GM18507 (cell line): ENCODE measurements around the gene CAMK4.

ENCODE experiments used
- DNase-seq: peaks from one replicate; pipeline ENCODE4 v3.0.0; 2011; ENCODE audit warnings: low read depth; ENCODE audit not compliant: insufficient read length; ENCODE audit errors: extremely low spot score
- FAIRE-seq: peaks from 2 replicates; lab custom pipeline; 2011; peaks lifted over from hg19 to GRCh38; lab: Jason Lieb, UNC

Gene CAMK4

DNA sequence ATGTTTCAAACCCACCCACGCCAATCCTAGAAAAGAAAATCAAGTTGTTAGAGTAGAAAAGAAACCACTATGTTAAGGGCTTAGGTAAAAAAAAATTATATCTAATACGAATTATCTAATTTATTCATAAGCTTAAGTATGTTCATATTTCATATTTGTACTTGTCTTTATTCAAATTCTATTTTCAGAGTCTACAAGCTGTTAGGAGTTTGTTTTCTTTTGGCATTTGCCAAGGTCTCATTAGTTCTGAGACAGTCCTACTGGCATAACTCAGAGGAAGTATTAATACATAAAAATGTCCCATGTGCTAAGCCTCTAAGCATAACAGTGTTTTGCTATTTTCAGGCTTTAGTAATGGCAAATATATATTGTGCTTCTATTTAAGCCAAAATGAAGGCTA, 230.6 kb downstream of the CAMK4 start:
- FAIRE-seq: no peak

GRCh38 chr5:111461255-111461671, 237.1 kb downstream of the CAMK4 start:
- FAIRE-seq: no peak
- no peak for DNase-seq

More for the DNA sequence above, 230.6 kb downstream of the CAMK4 start:
- no peak for DNase-seq

DNA sequence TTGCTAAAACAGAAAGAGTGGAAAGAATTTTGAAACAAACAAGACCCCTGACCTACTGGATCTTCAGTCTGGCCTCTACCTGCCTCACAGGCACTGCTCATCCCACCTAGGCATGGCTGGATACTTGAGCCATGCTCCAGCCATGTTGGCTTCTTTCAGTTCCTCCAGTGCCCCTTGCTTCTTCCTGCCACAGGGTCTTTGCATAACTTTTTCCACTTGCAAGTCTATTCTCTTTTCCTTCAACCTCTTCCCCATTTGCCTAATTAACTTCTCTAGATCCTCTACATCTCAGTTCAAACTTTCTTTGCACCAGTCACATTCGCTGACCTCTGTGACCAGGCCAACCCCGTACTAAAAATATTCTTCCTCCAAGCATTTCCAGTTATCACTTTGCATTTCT, 237.8 kb downstream of the CAMK4 start:
- FAIRE-seq (no peak), DNase-seq (no peak)

DNA sequence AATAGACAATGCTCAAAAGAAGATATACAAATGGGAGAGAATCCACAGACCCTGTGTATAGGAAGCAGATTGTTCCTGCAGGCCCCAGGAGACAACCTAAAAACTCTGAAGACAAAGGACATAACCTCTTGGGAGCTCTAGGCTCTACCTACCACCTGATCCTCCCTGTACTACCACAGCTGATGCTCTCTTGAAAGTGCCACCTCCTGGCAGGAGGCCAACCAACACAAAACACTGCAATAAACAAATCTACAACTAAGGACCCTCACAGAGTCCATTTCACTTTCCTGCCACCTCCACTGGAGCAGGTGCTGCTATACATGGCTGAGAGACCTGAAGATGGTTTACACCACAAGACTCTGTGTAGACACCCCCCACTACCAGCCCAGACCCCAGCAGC, 239.1 kb downstream of the CAMK4 start:
- DNase-seq: no peak
- FAIRE-seq: no peak

GRCh38 chr5:111469293-111469896, 245.2 kb downstream of the CAMK4 start:
- FAIRE-seq (peak; percentile 29), DNase-seq (no peak)

GRCh38 chr5:111469903-111470302, 245.7 kb downstream of the CAMK4 start:
- FAIRE-seq (no peak), DNase-seq (no peak)

DNA sequence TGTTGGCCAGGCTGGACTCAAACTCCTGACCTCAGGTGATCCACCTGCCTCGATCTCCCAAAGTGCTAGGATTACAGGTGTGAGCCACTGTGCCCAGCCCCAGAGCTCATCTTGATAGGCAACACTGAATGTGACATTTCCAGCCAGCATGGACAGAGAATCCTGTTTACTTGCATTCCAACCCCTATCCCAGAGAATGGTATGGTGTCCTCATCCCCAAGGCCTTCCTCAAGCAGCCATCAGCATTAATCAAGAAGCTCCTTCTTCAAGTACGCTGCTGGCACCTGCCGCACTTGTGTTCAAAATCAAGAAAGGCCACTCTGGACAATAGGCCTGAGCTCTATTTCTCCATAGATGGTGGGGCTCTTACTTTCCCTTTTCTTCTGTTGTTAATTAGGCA, 247.9 kb downstream of the CAMK4 start:
- FAIRE-seq: peak; percentile 15

GRCh38 chr5:111472579-111472978, 248.4 kb downstream of the CAMK4 start:
- FAIRE-seq: peak; percentile 68
- no peak for DNase-seq

More for the DNA sequence above, 247.9 kb downstream of the CAMK4 start:
- DNase-seq: no peak

DNA sequence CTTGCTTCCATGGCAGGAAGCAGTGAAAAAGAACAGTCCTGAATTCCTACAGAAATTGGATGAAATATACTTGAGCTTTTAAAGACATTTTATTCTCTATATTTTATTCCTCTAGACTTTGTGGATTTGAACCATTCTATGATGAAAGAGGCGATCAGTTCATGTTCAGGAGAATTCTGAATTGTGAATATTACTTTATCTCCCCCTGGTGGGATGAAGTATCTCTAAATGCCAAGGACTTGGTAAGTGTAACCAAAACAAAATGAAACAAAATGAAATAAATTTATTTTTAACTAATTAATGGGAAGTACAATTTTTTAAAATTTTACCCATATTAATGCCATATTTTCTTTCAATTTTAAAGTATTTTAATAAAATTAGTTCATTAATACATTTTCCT, 254.1 kb downstream of the CAMK4 start:
- DNase-seq: no peak
- FAIRE-seq: no peak

DNA sequence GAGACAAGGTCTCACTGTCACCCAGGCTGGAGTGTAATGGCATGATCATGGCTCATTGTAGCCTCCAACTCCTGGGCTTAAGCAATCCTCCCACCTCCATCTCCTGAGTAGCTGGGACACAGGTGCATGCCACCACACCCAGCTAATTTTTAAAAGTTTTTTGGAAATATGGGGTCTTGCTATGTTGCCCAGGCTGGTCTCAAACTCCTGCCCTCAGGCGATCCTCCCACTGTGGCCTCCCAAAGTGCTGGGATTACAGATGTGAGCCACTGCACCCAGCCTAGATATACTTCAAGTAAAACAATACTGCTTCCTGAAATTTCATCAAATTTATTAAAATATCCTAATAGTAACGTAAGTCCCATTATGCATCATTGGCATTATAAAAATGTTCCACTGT, 254.7 kb downstream of the CAMK4 start:
- peak; percentile 12 for FAIRE-seq
- no peak for DNase-seq

GRCh38 chr5:111480346-111480745, 256.2 kb downstream of the CAMK4 start:
- FAIRE-seq: no peak

GRCh38 chr5:111486055-111486454, 261.9 kb downstream of the CAMK4 start:
- no peak for FAIRE-seq
- no peak for DNase-seq

More at GRCh38 chr5:111480346-111480745, 256.2 kb downstream of the CAMK4 start:
- DNase-seq: no peak

- DNase-seq (no peak), FAIRE-seq (no peak)
These were observed 262.7 kb downstream of the CAMK4 start for GRCh38 chr5:111486926-111487325.

GRCh38 chr5:111488353-111488752, 264.2 kb downstream of the CAMK4 start:
- FAIRE-seq (no peak), DNase-seq (no peak)

- DNase-seq (no peak), FAIRE-seq (no peak)
These were observed 268.8 kb downstream of the CAMK4 start for GRCh38 chr5:111493031-111493430.

DNA sequence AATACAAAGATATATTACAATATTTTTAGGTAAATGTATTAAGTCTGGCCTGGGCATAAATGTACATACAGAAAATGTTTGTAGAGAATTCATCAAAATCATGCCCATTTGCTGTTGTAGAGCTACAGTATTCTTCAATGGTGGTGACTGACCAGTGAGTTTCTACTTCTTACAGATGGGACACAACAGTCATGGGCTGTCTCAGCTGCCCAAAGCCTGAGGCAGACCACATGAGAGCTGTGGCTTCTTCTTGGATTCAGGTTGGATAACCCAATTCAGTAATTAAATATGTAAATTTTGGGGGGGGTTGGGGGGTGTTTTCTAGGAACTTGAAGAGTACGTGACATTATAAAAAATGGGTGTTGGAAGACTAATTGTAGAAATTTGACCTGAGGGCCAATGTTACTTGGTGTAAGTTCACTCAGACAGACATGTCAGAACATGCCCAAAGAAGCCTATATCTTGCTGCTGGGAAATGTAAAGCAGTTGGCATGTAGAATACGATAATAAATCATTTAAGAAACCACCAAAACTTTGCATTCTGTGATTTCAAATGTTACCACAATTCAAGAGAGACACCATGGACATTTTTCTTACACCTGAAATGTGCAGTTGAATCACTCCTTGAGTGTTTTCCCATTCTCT, 270.3 kb downstream of the CAMK4 start:
- DNase-seq (no peak), FAIRE-seq (no peak)

GRCh38 chr5:111495159-111495558, 271.0 kb downstream of the CAMK4 start:
- DNase-seq (no peak), FAIRE-seq (peak; percentile 58)

DNA sequence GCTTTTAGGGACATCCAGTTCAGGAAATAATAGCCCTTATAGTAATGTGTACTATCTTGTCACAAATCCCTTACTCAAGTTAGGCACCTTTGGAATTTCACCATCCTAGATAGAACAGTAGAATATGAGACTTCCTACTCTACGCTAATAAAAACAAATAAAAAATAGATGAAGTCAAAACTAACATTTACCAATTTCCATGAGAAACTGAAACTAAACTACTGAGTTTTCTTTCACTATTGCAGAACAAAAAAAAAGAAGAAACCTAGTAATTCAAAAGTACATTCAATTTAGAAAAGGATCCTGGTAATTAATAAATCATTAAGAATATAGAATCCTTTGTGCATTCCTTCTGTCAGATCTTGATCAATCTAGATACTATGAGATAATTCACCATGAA, 274.2 kb downstream of the CAMK4 start:
- peak; percentile 51 for FAIRE-seq
- no peak for DNase-seq

- FAIRE-seq: no peak
These were observed 278.8 kb downstream of the CAMK4 start for GRCh38 chr5:111502956-111503355.

GRCh38 chr5:111505096-111505495, 280.9 kb downstream of the CAMK4 start:
- DNase-seq (no peak), FAIRE-seq (peak; percentile 5)

More at GRCh38 chr5:111502956-111503355, 278.8 kb downstream of the CAMK4 start:
- DNase-seq: no peak

DNA sequence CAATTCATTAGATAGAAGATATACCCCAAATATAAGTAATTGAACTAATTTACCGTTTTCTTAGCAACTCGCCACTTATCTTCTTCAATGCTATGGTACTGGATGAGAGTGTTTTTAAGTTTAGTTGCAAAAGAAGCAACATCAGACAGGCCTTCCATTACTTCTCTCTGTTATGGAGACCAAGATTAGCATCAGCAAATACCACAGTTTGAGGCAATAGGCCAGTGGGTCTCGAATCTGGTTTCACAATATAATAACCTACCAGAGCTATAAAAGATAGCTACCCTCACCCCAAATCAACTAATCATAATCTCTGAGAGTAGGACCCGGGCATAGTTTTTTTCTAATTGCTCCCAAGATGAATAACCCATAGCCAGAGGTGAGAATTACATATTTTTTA, 283.1 kb downstream of the CAMK4 start:
- no peak for FAIRE-seq
- no peak for DNase-seq
